PFSK-1 (cell line): Measurements from ENCODE around the gene PSMB7.

Source experiments
- FOXP2 ChIP-seq: optimal IDR thresholded peaks from 2 replicates; pipeline ENCODE3; 2011; ENCODE audit warnings: borderline replicate concordance, control low read depth, inconsistent platforms; ENCODE audit not compliant: insufficient read depth; ENCODE audit errors: extremely low read length, extremely low read depth
- POLR2AphosphoS5 ChIP-seq: IDR thresholded peaks from 2 replicates; pipeline ENCODE4 v1.6.1; 2012; ENCODE audit warnings: low read depth, mild to moderate bottlenecking, control low read depth, low read length, moderate library complexity
- SIN3A ChIP-seq: IDR thresholded peaks from 2 replicates; pipeline ENCODE4 v1.6.1; 2012; ENCODE audit warnings: mild to moderate bottlenecking, low read length, moderate library complexity, borderline replicate concordance; ENCODE audit not compliant: insufficient read depth
- TAF1 ChIP-seq: IDR thresholded peaks from 2 replicates; pipeline ENCODE4 v1.6.1; 2012; ENCODE audit warnings: low read length, control low read depth, borderline replicate concordance; ENCODE audit not compliant: insufficient read depth
- TF ChIP-seq, protein P1 (sequence below), 2 experiments: IDR thresholded peaks; 2 replicates each; pipeline versions ENCODE4 v1.6.1 to v1.8.0; 2011 to 2012; ENCODE audit warnings: low read depth in 2 of 2, low read length in 2 of 2, control low read depth in 1 of 2, inconsistent platforms in 1 of 2, mild to moderate bottlenecking in 1 of 2, moderate library complexity in 1 of 2; ENCODE audit not compliant: insufficient read depth in 1 of 2

GRCh38 chr9:124394596-124394995, 20.6 kb downstream of the PSMB7 start:
- TF ChIP-seq, protein P1, sequence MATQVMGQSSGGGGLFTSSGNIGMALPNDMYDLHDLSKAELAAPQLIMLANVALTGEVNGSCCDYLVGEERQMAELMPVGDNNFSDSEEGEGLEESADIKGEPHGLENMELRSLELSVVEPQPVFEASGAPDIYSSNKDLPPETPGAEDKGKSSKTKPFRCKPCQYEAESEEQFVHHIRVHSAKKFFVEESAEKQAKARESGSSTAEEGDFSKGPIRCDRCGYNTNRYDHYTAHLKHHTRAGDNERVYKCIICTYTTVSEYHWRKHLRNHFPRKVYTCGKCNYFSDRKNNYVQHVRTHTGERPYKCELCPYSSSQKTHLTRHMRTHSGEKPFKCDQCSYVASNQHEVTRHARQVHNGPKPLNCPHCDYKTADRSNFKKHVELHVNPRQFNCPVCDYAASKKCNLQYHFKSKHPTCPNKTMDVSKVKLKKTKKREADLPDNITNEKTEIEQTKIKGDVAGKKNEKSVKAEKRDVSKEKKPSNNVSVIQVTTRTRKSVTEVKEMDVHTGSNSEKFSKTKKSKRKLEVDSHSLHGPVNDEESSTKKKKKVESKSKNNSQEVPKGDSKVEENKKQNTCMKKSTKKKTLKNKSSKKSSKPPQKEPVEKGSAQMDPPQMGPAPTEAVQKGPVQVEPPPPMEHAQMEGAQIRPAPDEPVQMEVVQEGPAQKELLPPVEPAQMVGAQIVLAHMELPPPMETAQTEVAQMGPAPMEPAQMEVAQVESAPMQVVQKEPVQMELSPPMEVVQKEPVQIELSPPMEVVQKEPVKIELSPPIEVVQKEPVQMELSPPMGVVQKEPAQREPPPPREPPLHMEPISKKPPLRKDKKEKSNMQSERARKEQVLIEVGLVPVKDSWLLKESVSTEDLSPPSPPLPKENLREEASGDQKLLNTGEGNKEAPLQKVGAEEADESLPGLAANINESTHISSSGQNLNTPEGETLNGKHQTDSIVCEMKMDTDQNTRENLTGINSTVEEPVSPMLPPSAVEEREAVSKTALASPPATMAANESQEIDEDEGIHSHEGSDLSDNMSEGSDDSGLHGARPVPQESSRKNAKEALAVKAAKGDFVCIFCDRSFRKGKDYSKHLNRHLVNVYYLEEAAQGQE (IDR thresholded peaks at IDR 0.05; ENCODE audit: insufficient read depth in 1 of 2, low read depth in 2 of 2, low read length in 2 of 2): no peak
- TF ChIP-seq POLR2AphosphoS5: no peak
- TF ChIP-seq TAF1: no peak
- no peak for TF ChIP-seq SIN3A
- TF ChIP-seq FOXP2: no peak
